GM12801 (cell line): ENCODE results near the gene TCERG1.

ENCODE experiments used
- CTCF ChIP-seq: IDR thresholded peaks from one replicate; pipeline ENCODE4 v1.5.1; 2011; ENCODE audit warnings: control low read depth; ENCODE audit not compliant: insufficient read length; ENCODE audit errors: extremely low read depth

The TCERG1 gene

GRCh38 chr5:146458894-146459293 is 11.8 kb downstream of the TCERG1 start:
- TF ChIP-seq CTCF, result no peak

- TF ChIP-seq CTCF, result no peak
These were observed 14.2 kb downstream of the TCERG1 start for GRCh38 chr5:146461319-146461718.

GRCh38 chr5:146463446-146463845 is 16.3 kb downstream of the TCERG1 start:
- no peak for TF ChIP-seq CTCF

GRCh38 chr5:146466521-146467349 is 19.6 kb downstream of the TCERG1 start:
- no peak for TF ChIP-seq CTCF

- no peak for TF ChIP-seq CTCF
These were observed 20.6 kb downstream of the TCERG1 start for GRCh38 chr5:146467760-146468159.

- no peak for TF ChIP-seq CTCF
These were observed 26.9 kb downstream of the TCERG1 start for GRCh38 chr5:146474065-146474464.

GRCh38 chr5:146475190-146475780 is 28.2 kb downstream of the TCERG1 start:
- TF ChIP-seq CTCF, result no peak
